DMS 273 (cell line): ENCODE data around the gene TMEM108.

Source experiments
- DNase-seq: peaks from one replicate; lab custom pipeline; 2025; ENCODE audit not compliant: unreplicated experiment; lab: John Stamatoyannopoulos, UW

The TMEM108 gene

GRCh38 chr3:133113927-133114597, 75.9 kb downstream of the TMEM108 start:
- DNase-seq: no peak

DNA sequence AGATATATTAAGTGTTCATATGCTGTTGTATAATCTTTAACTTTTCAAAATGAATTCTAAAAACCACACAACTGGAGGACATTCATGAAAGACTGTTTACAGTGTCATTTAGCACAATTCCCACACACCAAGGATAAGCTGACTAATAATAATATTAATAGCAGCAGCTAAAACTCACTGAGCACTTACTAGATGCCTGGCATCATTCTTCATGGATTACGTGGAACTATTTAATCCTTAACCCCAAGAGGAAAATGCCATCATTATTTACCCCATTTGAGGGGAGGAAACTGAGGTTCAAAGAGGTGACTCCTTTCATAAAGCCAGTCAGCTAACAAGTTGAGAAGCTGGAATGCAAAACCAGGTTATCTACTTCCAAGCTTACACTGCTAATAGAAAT, 77.0 kb downstream of the TMEM108 start:
- DNase-seq: no peak

- DNase-seq: no peak
Observed at GRCh38 chr3:133117342-133117741, 79.2 kb downstream of the TMEM108 start.

- no peak for DNase-seq
Observed at GRCh38 chr3:133119176-133119575, 81.0 kb downstream of the TMEM108 start.

GRCh38 chr3:133121450-133121849, 83.3 kb downstream of the TMEM108 start:
- DNase-seq: no peak

- DNase-seq: no peak
Observed at GRCh38 chr3:133123636-133124035, 85.4 kb downstream of the TMEM108 start.

- peak; percentile 63 for DNase-seq
Observed at GRCh38 chr3:133124511-133124910, 86.3 kb downstream of the TMEM108 start.

- no peak for DNase-seq
Observed at GRCh38 chr3:133125171-133125570, 87.0 kb downstream of the TMEM108 start.

- DNase-seq: no peak
Observed at GRCh38 chr3:133125802-133126201, 87.6 kb downstream of the TMEM108 start.

- DNase-seq: no peak
Observed at GRCh38 chr3:133127381-133127780, 89.2 kb downstream of the TMEM108 start.

- DNase-seq: peak; percentile 12
Observed at GRCh38 chr3:133130168-133130567, 92.0 kb downstream of the TMEM108 start.

DNA sequence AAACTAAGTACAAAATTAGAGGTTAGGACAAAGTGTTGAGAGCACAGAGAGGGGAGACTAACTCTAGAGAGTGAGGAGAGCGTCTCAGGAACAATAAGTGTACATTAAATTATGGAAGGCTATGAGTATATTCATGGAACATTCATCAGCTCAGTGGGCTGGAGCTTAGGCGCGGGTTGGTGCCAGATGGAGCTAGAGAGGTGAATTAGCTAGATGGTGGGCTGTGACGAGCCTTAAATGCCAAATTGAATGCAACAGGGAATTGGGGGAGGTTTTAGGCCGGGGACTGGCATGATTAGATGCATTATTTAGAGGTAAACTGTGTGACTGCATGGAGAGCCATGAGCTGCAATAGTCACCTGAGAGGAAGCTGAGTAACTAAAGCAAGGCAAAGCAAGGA, 97.1 kb downstream of the TMEM108 start:
- peak; percentile 37 for DNase-seq

- DNase-seq: peak; percentile 14
Observed at GRCh38 chr3:133136114-133137041, 98.2 kb downstream of the TMEM108 start.

GRCh38 chr3:133137042-133137996, 99.1 kb downstream of the TMEM108 start:
- no peak for DNase-seq

DNA sequence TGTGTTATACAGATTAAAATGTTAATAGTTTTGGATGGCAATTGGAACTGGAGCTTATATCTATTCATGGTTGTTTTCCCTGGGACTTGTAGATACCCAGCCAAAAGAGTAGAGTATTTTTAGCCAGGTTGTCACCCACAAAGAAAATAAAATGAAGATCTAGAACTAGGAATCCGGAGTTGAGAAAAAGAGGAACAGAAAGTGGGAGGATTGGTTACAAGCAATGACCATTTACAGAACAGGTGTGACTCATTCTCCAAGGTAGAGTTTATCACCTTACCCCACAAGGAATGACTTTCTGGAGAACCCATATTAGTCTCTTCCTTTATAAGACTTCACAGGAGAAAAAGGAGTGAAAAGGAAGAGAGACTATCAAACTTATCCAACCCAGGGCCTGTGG, 99.8 kb downstream of the TMEM108 start:
- DNase-seq: no peak

GRCh38 chr3:133152056-133152455, 113.9 kb downstream of the TMEM108 start:
- no peak for DNase-seq

- DNase-seq: no peak
Observed at GRCh38 chr3:133152681-133153220, 114.6 kb downstream of the TMEM108 start.

DNA sequence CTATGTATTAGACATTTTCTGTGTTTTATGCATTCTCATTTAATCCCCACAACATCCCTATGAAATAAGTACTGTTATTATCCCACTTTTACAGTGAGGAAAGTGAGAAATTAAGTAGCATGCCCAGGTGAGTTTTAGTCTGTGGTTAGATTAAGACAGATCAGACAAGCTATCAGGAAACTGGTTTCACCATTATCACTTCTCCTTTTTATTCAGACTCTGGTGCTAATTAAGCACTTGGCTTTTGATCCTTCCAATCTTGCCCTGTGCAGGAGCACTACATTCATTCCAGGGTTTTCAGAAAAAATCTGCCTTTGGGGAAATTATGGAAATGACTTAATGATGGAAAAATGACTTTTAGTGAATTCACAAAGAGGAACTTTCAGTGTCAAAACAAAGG, 115.2 kb downstream of the TMEM108 start:
- no peak for DNase-seq

DNA sequence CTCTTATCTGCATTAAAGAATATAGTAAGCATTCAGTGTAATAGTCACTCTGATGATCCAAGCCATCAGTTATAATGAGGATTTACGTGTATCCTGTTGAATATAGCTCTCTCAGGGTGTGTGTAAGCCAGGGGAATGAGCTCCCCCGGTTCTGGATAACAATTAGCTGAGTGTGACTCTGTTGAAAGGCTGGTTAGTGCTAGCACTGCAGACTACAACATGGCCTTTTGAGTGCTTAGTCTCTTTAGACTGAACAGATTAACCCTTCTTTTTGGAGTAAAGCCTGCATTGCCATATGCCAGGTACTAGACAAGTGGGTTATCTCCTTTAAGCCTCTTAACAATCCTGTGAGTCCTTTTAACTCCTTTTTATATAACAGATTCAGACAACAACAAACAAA, 119.5 kb downstream of the TMEM108 start:
- no peak for DNase-seq

GRCh38 chr3:133158686-133159085, 120.5 kb downstream of the TMEM108 start:
- DNase-seq: no peak
